OCI-LY3 (cell line): ENCODE data around the gene DSE.

Experiments
- EZH2phosphoT487 ChIP-seq: fragments of 200-600 bp; shearing (Covaris generic); IDR thresholded peaks from 2 replicates; pipeline ENCODE4 v1.6.1; 2018; ENCODE audit warnings: antibody characterized with exemption, mixed run types, low read depth
- TF ChIP-seq, protein P1 (sequence below): fragments of 200-600, 300-600 bp; sonication (generic); IDR thresholded peaks from 2 replicates; pipeline ENCODE4 v1.5.1; 2014; ENCODE audit warnings: antibody characterized with exemption, low read length, low read depth

DNA sequence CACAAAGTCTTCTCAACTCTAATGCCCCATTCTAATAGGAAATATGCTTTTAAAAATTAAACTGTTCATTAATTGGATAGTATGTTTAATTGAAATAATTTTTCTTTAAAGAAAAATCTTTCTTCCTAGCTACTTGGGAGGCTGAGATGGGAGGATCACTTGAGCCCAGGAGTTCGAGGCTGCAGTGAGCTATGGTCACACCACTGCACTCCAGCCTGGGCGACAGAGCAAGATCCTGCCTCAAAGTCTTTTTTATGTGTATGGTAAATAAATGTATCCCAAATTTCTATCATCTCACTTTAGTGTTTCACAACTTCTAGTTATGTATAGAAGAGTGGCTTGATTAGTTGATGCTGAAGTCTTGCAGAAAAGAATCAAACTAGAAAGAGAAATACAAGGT is 4.5 kb downstream of the DSE start:
- TF ChIP-seq, protein P1, sequence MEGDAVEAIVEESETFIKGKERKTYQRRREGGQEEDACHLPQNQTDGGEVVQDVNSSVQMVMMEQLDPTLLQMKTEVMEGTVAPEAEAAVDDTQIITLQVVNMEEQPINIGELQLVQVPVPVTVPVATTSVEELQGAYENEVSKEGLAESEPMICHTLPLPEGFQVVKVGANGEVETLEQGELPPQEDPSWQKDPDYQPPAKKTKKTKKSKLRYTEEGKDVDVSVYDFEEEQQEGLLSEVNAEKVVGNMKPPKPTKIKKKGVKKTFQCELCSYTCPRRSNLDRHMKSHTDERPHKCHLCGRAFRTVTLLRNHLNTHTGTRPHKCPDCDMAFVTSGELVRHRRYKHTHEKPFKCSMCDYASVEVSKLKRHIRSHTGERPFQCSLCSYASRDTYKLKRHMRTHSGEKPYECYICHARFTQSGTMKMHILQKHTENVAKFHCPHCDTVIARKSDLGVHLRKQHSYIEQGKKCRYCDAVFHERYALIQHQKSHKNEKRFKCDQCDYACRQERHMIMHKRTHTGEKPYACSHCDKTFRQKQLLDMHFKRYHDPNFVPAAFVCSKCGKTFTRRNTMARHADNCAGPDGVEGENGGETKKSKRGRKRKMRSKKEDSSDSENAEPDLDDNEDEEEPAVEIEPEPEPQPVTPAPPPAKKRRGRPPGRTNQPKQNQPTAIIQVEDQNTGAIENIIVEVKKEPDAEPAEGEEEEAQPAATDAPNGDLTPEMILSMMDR: no peak
- no peak for TF ChIP-seq EZH2phosphoT487
